SK-N-MC (cell line): Measurements from ENCODE around the gene WNT5B.

Experiments used
- EZH2 ChIP-seq: fragments of 200-600 bp; sonication (generic); IDR thresholded peaks from one replicate; pipeline ENCODE4 v1.6.1; 2017; ENCODE audit warnings: antibody characterized with exemption
- POLR2AphosphoS5 ChIP-seq: IDR thresholded peaks from 2 replicates; pipeline ENCODE4 v1.6.1; 2012; ENCODE audit warnings: mild to moderate bottlenecking, low read depth, low read length, borderline replicate concordance

GRCh38 chr12:1630133-1630826 is 1.2 kb downstream of the WNT5B start:
- TF ChIP-seq EZH2 (no peak), POLR2AphosphoS5 (no peak)
